ENCODE data around the gene B4GALNT4.

B4GALNT4 gene

DNA sequence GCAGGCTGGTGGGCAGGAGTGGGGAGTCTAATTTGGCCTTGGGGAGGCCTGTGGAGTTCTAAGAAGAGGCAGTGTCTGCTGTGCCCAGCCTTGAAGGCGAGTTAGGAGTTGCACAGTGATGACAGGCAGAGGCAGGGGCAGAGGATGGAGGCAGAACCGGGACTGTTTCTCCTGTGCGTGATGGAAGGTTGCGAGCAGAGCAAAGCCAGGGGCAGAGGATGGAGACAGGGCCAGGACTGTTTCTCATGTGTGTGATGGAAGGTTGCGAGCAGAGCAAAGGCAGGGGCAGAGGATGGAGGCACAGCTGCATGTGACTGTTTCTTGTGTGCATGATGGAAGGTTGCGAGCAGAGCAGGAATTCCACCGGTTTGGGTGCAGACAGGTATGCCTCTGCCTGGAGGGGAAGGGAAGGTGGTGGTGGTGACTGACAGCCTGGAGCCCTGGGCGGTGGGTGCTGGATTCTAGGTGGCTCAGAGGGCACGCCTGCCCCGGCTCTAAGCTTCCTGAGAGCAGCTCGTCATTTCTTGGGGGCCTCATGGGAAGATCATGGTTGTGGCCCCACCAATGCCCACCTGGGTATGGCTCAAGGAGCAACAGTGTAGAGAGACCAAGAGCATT is 8.7 kb downstream of the B4GALNT4 start:
- no peak for TF ChIP-seq ZFX (IDR thresholded peaks at IDR 0.05; ENCODE audit: borderline replicate concordance)
- TF ChIP-seq, protein P1, sequence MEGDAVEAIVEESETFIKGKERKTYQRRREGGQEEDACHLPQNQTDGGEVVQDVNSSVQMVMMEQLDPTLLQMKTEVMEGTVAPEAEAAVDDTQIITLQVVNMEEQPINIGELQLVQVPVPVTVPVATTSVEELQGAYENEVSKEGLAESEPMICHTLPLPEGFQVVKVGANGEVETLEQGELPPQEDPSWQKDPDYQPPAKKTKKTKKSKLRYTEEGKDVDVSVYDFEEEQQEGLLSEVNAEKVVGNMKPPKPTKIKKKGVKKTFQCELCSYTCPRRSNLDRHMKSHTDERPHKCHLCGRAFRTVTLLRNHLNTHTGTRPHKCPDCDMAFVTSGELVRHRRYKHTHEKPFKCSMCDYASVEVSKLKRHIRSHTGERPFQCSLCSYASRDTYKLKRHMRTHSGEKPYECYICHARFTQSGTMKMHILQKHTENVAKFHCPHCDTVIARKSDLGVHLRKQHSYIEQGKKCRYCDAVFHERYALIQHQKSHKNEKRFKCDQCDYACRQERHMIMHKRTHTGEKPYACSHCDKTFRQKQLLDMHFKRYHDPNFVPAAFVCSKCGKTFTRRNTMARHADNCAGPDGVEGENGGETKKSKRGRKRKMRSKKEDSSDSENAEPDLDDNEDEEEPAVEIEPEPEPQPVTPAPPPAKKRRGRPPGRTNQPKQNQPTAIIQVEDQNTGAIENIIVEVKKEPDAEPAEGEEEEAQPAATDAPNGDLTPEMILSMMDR (IDR thresholded peaks at IDR 0.05) = no peak
- no peak overlapping the region for H3K27ac ChIP-seq

DNA sequence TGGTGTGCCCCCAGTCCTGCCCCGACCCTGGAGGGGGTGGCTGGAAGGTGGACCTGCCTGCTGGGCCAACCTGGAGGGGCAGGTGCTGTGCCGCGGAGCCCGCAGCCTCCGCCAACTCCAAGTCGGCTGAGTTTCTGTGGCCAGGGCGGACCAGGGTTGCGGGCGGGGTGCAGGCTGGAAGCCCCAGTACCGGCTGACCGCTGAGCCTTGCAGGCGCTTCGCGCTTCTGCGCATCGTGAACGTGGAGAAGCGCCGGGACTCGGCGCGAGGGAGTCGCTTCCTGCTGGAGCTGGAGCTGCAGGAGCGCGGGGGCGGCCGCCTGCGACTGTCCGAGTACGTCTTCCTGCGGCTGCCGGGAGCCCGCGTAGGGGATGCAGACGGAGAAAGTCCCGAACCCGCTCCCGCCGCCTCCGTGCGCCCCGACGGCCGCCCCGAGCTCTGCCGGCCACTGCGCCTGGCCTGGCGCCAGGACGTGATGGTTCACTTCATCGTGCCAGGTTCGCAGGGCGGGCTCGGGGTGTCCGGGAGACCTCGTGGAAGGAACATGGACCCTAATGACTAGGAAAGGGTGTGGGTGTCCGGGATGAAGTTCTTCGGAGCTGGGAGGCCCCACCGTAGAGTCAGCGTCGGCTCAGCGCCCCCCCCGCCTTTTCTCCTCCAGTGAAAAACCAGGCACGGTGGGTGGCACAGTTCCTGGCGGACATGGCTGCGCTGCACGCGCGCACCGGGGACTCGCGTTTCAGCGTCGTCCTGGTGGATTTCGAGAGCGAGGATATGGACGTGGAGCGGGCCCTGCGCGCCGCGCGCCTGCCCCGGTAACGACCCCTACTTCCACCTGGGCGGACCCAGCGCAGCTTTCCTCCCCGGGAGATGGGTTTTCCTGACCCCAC is 10.2 kb downstream of the B4GALNT4 start:
- H3K27ac ChIP-seq = no peak overlapping the region
- TF ChIP-seq, protein P1 (IDR thresholded peaks at IDR 0.05) = no peak
- no peak for TF ChIP-seq ZFX (IDR thresholded peaks at IDR 0.05; ENCODE audit: borderline replicate concordance)

DNA sequence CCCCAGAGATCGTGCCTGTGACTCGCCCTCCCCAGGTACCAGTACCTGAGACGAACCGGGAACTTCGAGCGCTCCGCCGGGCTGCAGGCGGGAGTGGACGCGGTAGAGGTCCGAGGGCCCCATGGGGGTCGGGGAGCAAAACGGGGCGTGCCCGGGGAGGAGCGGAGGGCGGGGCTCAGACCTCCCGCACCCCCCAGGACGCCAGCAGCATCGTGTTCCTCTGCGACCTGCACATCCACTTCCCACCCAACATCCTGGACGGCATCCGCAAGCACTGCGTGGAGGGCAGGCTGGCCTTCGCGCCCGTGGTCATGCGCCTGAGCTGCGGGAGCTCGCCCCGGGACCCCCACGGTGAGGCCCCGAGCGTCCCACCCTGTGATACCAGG is 10.8 kb downstream of the B4GALNT4 start:
- H3K27ac ChIP-seq = no peak overlapping the region
- TF ChIP-seq, protein P1 (IDR thresholded peaks at IDR 0.05) = no peak
- TF ChIP-seq ZFX (IDR thresholded peaks at IDR 0.05; ENCODE audit: borderline replicate concordance) = no peak

DNA sequence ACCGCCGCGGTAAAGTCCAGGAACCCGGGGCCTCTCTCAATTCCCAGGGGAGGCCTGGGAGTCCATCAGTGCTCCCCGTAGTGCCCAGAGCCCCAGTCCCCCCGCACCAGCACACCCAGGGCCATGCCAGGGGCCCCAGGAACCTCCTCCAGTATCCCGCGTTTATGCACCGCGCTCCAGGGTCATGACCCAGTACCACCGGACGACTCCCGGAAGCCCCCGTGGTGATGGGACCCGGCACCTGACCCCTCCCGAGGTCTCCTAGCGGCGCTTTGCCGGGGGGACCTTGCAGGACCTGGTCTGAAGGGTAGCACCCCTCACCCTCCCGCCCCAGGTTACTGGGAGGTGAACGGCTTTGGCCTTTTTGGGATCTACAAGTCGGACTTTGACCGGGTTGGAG is 11.2 kb downstream of the B4GALNT4 start:
- H3K27ac ChIP-seq = no peak overlapping the region
- TF ChIP-seq ZFX (IDR thresholded peaks at IDR 0.05; ENCODE audit: borderline replicate concordance) = no peak
- TF ChIP-seq, protein P1 (IDR thresholded peaks at IDR 0.05) = no peak

DNA sequence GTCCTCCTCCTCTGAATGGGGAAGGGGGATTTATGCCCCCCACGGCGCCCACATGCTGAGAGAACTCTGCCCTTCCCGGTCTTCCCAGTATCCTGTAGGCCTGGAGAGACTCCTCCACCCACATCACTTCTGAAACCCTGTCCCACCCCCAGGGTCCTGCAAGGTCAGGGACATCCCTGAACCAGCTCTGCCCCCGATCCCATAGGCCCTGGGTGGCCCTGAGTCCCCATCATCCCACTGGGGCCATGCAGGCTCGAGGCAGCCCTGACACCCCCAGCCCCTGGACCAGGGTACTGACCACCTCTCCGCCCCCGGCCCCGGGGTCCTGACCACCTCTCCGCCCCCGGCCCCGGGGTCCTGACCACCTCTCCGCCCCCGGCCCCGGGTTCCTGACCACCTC is 11.7 kb downstream of the B4GALNT4 start:
- TF ChIP-seq, protein P1 (IDR thresholded peaks at IDR 0.05) = no peak
- no peak for TF ChIP-seq ZFX (IDR thresholded peaks at IDR 0.05; ENCODE audit: borderline replicate concordance)
- no peak overlapping the region for H3K27ac ChIP-seq

DNA sequence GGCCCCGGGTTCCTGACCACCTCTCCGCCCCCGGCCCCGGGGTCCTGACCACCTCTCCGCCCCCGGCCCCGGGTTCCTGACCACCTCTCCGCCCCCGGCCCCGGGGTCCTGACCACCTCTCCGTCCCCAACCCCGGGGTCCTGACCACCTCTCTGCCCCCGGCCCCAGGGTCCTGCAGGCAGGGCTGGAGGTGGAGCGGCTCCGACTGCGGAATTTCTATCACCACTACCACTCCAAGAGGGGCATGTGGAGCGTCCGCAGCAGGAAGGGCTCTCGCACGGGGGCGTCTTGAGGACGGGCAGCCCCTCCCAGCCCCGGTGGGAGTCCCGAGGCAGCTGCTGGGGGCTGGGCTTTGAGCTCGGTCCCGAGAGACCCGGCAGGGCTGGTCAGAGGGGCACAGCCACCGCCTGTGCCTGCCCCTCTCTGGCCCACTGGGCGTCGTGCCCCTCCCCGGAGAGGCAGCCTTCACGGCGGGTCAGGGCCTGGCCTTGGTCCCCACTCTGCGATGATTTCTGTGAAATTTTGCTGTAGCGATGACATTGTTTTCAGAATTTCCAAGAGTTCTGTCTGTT is 12.3 kb downstream of the B4GALNT4 start:
- no peak for TF ChIP-seq ZFX (IDR thresholded peaks at IDR 0.05; ENCODE audit: borderline replicate concordance)
- TF ChIP-seq, protein P1 (IDR thresholded peaks at IDR 0.05) = no peak
- no peak overlapping the region for H3K27ac ChIP-seq
